Kidney (tissue), 14 donors: Measurements from ENCODE around the gene PLG. TPM values are rescaled to one million over a fixed set of nuclear protein-coding genes. Genes with fewer than 3 reads are reported as not detected.
"Not testable (repeated sequence)": the region's sequence is repeated elsewhere in the genome, so short reads cannot be mapped to it uniquely, and the experiment has no call there.

ENCODE experiments used
- DNase-seq, 5 donors: peaks; one replicate each; pipeline ENCODE4 v3.0.0-alpha.2; 2013 to 2020
- FAIRE-seq: peaks from 2 replicates; lab custom pipeline; 2012; peaks lifted over from hg19 to GRCh38; lab: Jason Lieb, UNC
- H3K27ac ChIP-seq, 2 donors: one replicate each; pipeline ENCODE4 v1.7.0; 2013; ENCODE audit warnings: low read depth in 2 of 2, low read length in 2 of 2, inconsistent platforms in 1 of 2
- H3K27me3 ChIP-seq: one replicate; pipeline ENCODE4 v1.7.1; 2013; ENCODE audit warnings: low read length, inconsistent platforms; ENCODE audit not compliant: control insufficient read depth, insufficient read depth
- H3K36me3 ChIP-seq, 3 donors: one replicate each; pipeline versions ENCODE4 v1.7.0 to v1.7.1; 2013; ENCODE audit warnings: low read length in 3 of 3, control low read depth in 1 of 3, inconsistent platforms in 1 of 3; ENCODE audit not compliant: insufficient read depth in 3 of 3, control insufficient read depth in 2 of 3
- H3K4me1 ChIP-seq, 3 donors: one replicate each; pipeline versions ENCODE4 v1.7.0 to v1.7.1; 2013; ENCODE audit warnings: low read length in 3 of 3, inconsistent platforms in 1 of 3, low read depth in 1 of 3; ENCODE audit not compliant: control insufficient read depth in 2 of 3, insufficient read depth in 2 of 3
- H3K4me3 ChIP-seq, 3 donors: one replicate each; pipeline versions ENCODE4 v1.7.0 to v1.8.1; 2013; ENCODE audit warnings: low read length in 3 of 3, control low read depth in 1 of 3, inconsistent platforms in 1 of 3
- H3K9ac ChIP-seq, 3 donors: one replicate each; pipeline versions ENCODE4 v1.7.0 to v1.7.1; 2013; ENCODE audit warnings: low read length in 3 of 3, control low read depth in 1 of 3, inconsistent platforms in 1 of 3
- H3K9me3 ChIP-seq, 3 donors: one replicate each; pipeline versions ENCODE4 v1.7.0 to v1.7.1; 2013; ENCODE audit warnings: low read length in 3 of 3, control low read depth in 1 of 3, inconsistent platforms in 1 of 3; ENCODE audit not compliant: control insufficient read depth in 2 of 3, insufficient read depth in 1 of 3
- intact Hi-C: fragments of 100-400 bp; cut with DNase I; formaldehyde crosslinking; loops from one replicate; pipeline ENCODE4 v1.11.1; 2022
- polyA plus RNA-seq: library from polyadenylated mRNA; stranded (reverse); fragments of 350-450 nt; fragmentation: Illumina TruSeq; extraction: RNeasy Lipid Tissue Mini Kit (QIAGEN cat#74804); gene quantifications from one replicate; pipeline ENCODE4 v1.2.3, GENCODE V29; 2014; ENCODE audit warnings: low read depth, low replicate concordance; ENCODE audit not compliant: insufficient read depth
- total RNA-seq: library from RNA; stranded (reverse); fragmentation: NEBNext Ultra II Directional; extraction: Animal tissue kit (Norgen Biotek cat#: 25700); gene quantifications from one replicate; pipeline ENCODE4 v1.2.1, GENCODE V29; 2021
- TF ChIP-seq, protein P1 (sequence below): IDR thresholded peaks from 3 replicates; pipeline ENCODE4 v1.5.1; 2012; ENCODE audit warnings: mild to moderate bottlenecking, moderate library complexity, borderline replicate concordance; ENCODE audit not compliant: insufficient read depth; ENCODE audit errors: extremely low read depth
- donor health status: control.
- donor health status: control.
- donor health status: control.
- donor health status: control.
- donor health status: control.
- donor health status: DM: yes; HTN: yes; CAD: no.
- donor health status: Normal renal cell carcinoma (clear cell type).

Gene PLG
- total and polyA plus RNA-seq, 2 donors from 2014 or later: 2.4 to 211 TPM

DNA sequence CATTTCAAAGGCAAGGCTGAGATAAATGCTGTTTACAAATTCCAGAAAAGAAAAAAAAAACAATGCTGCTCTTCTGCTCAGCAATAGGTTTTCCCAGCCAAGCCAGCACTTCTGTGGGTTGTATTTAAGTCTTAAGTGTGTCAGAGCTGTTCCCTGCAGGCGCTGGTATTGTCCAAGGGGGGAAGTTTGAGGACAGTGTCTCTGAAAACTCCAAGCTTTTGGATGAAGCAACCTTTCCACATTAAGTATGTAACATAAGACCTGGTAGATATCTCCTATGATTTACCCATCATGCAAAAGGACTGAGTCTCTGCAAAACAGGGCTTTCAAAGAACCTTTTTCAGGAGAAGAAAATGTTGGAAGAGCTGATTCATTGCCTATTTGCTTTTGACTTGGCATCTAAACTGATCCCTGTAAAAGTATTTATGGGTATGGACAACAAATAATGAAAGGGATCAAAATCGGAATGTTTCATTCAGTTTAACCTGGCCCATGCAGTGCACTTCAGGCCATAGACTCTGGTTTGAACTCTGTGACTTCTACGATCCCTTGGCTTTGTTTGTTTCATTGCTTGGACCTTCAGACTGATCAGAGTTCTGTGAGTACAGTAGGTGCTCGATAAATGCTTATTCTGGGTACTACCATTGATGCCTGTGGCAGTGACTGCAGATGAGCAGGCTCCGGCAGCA is 16.1 kb upstream of the PLG start:
- Histone ChIP-seq H3K9ac (no peak overlapping the region), H3K27me3 (no peaks in the 10 kb centered on the region), H3K4me3 (no peak overlapping the region), H3K36me3 (no peaks in the 10 kb centered on the region), H3K9me3 (no peaks in the 10 kb centered on the region), H3K27ac (no peak overlapping the region), H3K4me1 (no peaks in the 10 kb centered on the region)
- TF ChIP-seq, protein P1, sequence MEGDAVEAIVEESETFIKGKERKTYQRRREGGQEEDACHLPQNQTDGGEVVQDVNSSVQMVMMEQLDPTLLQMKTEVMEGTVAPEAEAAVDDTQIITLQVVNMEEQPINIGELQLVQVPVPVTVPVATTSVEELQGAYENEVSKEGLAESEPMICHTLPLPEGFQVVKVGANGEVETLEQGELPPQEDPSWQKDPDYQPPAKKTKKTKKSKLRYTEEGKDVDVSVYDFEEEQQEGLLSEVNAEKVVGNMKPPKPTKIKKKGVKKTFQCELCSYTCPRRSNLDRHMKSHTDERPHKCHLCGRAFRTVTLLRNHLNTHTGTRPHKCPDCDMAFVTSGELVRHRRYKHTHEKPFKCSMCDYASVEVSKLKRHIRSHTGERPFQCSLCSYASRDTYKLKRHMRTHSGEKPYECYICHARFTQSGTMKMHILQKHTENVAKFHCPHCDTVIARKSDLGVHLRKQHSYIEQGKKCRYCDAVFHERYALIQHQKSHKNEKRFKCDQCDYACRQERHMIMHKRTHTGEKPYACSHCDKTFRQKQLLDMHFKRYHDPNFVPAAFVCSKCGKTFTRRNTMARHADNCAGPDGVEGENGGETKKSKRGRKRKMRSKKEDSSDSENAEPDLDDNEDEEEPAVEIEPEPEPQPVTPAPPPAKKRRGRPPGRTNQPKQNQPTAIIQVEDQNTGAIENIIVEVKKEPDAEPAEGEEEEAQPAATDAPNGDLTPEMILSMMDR: no peak
- DNase-seq: no peak
- intact Hi-C loops: no loop called here
- no peak for FAIRE-seq

DNA sequence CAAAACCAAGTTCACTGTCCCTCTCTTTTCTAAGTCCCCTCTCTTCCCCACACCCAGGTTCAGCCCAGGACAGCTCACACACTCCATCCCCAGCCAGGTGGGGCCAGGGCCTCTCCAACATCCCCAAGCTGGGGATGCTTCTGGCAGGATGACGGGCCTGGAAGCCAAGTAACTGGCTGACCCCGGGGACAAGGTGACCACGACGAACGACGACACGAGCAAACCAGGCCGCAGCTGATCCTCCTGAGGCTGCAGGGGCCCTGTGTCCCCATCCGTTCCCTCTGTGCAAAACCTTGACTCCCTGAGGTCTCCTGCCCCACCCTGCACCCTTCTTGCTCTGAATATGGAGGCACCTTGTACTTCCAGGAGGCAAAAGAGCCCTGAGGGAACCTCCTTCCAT is 11.6 kb upstream of the PLG start:
- TF ChIP-seq, protein P1: no peak
- Histone ChIP-seq H3K36me3 (no peaks in the 10 kb centered on the region), H3K27ac (no peak overlapping the region), H3K4me3 (no peak overlapping the region), H3K27me3 (no peaks in the 10 kb centered on the region), H3K9ac (no peak overlapping the region), H3K4me1 (no peaks in the 10 kb centered on the region), H3K9me3 (no peaks in the 10 kb centered on the region)
- FAIRE-seq: no peak
- DNase-seq: no peak
- intact Hi-C loops: no loop called here

DNA sequence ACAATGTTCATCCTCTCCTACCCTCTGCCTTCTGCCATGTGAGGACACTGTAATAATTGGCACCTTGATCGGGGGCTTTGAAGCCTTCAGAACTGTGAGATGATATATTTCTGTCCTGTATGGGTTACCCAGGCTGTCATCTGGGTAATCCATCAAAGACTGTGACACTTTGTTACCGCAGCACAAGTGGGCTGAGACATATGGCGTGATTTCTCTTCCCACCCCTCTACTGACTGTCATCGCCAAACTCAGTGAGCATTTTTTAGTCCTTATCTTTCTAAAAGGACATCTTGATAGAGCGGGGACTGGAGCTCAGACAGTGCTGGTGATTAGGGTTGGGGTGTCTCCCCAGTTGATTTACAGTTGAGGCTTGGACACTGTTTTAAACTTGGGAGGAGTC is 10.4 kb upstream of the PLG start:
- Histone ChIP-seq H3K27me3 (no peaks in the 10 kb centered on the region), H3K9ac (no peak overlapping the region), H3K27ac (no peak overlapping the region), H3K4me1 (no peaks in the 10 kb centered on the region), H3K36me3 (no peaks in the 10 kb centered on the region), H3K9me3 (no peaks in the 10 kb centered on the region), H3K4me3 (no peak overlapping the region)
- FAIRE-seq (no peak), DNase-seq (no peak)
- TF ChIP-seq, protein P1: no peak
- intact Hi-C loops: no loop called here

DNA sequence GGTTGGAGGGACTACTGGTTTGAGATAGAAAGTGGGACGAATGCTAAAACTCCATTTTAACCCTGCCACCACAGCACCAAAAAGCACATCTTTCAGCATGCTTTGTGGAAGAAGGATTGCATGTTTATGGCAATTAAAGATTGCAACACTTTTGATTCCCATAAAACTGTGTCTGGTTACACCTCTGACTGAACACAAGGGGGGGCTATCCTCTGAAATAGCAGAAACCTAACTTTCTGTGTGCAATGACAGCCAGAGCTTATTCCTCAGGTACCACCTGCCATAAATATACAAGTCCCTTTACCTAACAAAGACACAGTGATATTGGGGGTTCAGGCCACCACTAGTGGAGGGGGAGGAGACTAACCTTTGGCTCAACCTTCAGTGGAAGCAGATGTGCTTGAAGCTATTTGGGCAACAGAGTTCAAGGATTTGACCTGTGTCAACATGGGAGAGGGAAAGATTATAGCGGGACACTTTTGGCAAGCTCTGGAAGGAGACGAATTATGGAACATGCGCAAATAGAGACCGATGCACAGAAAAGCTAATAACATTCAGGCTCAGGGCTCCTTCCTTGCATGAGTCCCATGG is 9.6 kb upstream of the PLG start:
- TF ChIP-seq, protein P1: peak; percentile 34
- DNase-seq (no peak), FAIRE-seq (no peak)
- Histone ChIP-seq H3K4me1 (no peaks in the 10 kb centered on the region), H3K9me3 (no peaks in the 10 kb centered on the region), H3K27ac (no peak overlapping the region), H3K4me3 (no peak overlapping the region), H3K9ac (no peak overlapping the region), H3K36me3 (no peaks in the 10 kb centered on the region), H3K27me3 (no peaks in the 10 kb centered on the region)
- intact Hi-C loops: no loop called here

DNA sequence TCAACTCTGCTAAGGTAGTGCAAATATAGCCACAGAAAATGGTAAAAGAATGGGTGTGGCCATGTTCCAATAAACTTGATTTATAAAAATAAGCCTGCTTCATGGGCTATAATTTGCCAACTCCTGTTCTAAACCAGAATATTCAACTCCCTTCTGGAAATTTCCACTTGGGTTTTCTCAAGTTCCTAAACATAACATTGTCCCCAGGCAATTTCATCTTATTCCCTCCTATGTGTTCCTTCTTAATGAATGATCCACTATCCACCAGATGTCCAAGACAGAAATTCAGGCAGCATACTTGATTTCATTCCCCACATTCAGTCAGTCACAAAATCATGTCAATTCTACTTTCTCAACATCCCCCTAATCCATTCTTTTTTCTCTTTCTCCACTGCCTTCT is 7.0 kb upstream of the PLG start:
- H3K9ac ChIP-seq, intact Hi-C loops, H3K9me3 ChIP-seq, FAIRE-seq, H3K27ac ChIP-seq, H3K27me3 ChIP-seq, H3K4me3 ChIP-seq, H3K4me1 ChIP-seq, H3K36me3 ChIP-seq, DNase-seq: not testable (repeated sequence)
